Common myeloid progenitor, CD34-positive (primary cell): Measurements from ENCODE around the gene TOM1.

Experiments used
- CTCF ChIA-PET: fragments of 350-600 bp; sonication (Branson Sonifier 250); formaldehyde crosslinking; loops from one replicate; lab custom pipeline; 2021; ENCODE audit warnings: antibody characterized with exemption; lab: Charles Lee
- POLR2A ChIA-PET: fragments of 350-600 bp; sonication (Branson Sonifier 250); formaldehyde crosslinking; loops from one replicate; lab custom pipeline; 2021; ENCODE audit warnings: antibody characterized with exemption; lab: Charles Lee
- DNase-seq, 3 donors: peaks; one replicate each; pipeline versions ENCODE4 v3.0.0 to v3.0.0-alpha.2; 2013
- H3K27ac ChIP-seq, 2 experiments: 1 replicate in 1 of 2; 2 replicates in 1 of 2; pipeline ENCODE4 v1.7.0; 2013; ENCODE audit warnings: inconsistent platforms in 2 of 2, low read length in 2 of 2, mild to moderate bottlenecking in 2 of 2, low read depth in 1 of 2, moderate library complexity in 1 of 2; ENCODE audit not compliant: severe bottlenecking in 2 of 2, insufficient read depth in 1 of 2, poor library complexity in 1 of 2
- H3K27me3 ChIP-seq, 5 experiments: replicated peaks in 2 of 5; 1 replicate in 3 of 5; 2 replicates in 2 of 5; pipeline versions ENCODE4 v1.6.1 to v1.7.0; 2013; ENCODE audit warnings: low read length in 4 of 5, mild to moderate bottlenecking in 2 of 5, moderate library complexity in 2 of 5, inconsistent platforms in 1 of 5; ENCODE audit not compliant: insufficient read depth in 5 of 5, control insufficient read depth in 4 of 5
- H3K36me3 ChIP-seq, 4 experiments: 1 replicate in 2 of 4; 2 replicates in 2 of 4; pipeline versions ENCODE4 v1.6.1 to v1.7.0; 2013; ENCODE audit warnings: low read length in 3 of 4, control low read depth in 1 of 4, mild to moderate bottlenecking in 1 of 4; ENCODE audit not compliant: control insufficient read depth in 4 of 4, insufficient read depth in 4 of 4
- H3K4me1 ChIP-seq, 4 experiments: 1 replicate in 3 of 4; 2 replicates in 1 of 4; pipeline versions ENCODE4 v1.6.1 to v1.7.1; 2013; ENCODE audit warnings: low read length in 3 of 4, mild to moderate bottlenecking in 3 of 4, control low read depth in 1 of 4, inconsistent platforms in 1 of 4, moderate library complexity in 1 of 4; ENCODE audit not compliant: control insufficient read depth in 4 of 4, insufficient read depth in 4 of 4; ENCODE audit errors: control extremely low read depth in 1 of 4
- H3K4me3 ChIP-seq, 7 experiments: 1 replicate in 4 of 7; 2 replicates in 3 of 7; pipeline versions ENCODE4 v1.5.1 to v1.7.0; 2013; ENCODE audit warnings: mild to moderate bottlenecking in 7 of 7, low read length in 6 of 7, moderate library complexity in 6 of 7, inconsistent platforms in 2 of 7, low read depth in 2 of 7, control low read depth in 1 of 7; ENCODE audit not compliant: insufficient read depth in 4 of 7, control insufficient read depth in 1 of 7; ENCODE audit errors: extremely low read depth in 1 of 7
- H3K9me3 ChIP-seq, 5 experiments: 1 replicate in 4 of 5; 2 replicates in 1 of 5; pipeline versions ENCODE4 v1.6.1 to v1.7.1; 2013; ENCODE audit warnings: low read length in 4 of 5, mild to moderate bottlenecking in 2 of 5, inconsistent platforms in 1 of 5, low read depth in 1 of 5, moderate library complexity in 1 of 5; ENCODE audit not compliant: control insufficient read depth in 4 of 5, insufficient read depth in 2 of 5; ENCODE audit errors: control extremely low read depth in 1 of 5
- WGBS: methylation state at CpG from one replicate; pipeline ENCODE4 v1.1.5; 2013; ENCODE audit not compliant: insufficient coverage; 5-methylcytosine and 5-hydroxymethylcytosine counted together

TOM1 gene

DNA sequence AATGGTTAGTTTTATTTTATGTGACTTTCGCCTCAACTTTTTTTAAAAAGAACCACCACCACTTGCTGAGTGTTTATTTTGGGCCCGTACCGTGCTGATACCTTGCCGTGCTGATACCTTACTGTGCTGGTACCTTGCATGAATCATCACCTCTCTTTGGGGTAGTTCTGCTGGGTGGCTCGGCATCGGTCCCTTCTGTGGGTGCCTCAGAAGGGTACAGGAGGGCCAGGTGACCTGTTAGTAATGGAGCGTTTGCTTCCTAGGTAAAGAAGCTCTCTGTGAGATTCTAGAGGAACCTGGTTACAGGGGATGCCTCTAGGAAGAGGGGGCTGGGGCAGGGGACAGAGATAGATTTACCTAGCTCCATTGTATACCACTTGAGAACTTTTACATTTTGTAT lies 17.1 kb downstream of the TOM1 start:
- peaks cover 0 to 22% (median 13%) of the 10 kb centered on the region in 4 experiments for H3K36me3 ChIP-seq
- 100% methylated on average over 4 of the region's 7 CpGs for WGBS
- H3K9me3 ChIP-seq: no peaks in the 10 kb centered on the region
- H3K4me1 ChIP-seq: peaks cover 0 to 10% (median 5%) of the 10 kb centered on the region in 4 experiments
- no peak overlapping the region for H3K4me3 ChIP-seq
- H3K27me3 ChIP-seq: no peaks in the 10 kb centered on the region
- POLR2A ChIA-PET: no interaction called here
- CTCF ChIA-PET: interaction anchor here (1.2 kb wide), 1 partner anchor 22 kb away, joined by 3 read pairs; no protein-coding TSS in a partner anchor
- no peak overlapping the region for H3K27ac ChIP-seq
- DNase-seq: no peak

DNA sequence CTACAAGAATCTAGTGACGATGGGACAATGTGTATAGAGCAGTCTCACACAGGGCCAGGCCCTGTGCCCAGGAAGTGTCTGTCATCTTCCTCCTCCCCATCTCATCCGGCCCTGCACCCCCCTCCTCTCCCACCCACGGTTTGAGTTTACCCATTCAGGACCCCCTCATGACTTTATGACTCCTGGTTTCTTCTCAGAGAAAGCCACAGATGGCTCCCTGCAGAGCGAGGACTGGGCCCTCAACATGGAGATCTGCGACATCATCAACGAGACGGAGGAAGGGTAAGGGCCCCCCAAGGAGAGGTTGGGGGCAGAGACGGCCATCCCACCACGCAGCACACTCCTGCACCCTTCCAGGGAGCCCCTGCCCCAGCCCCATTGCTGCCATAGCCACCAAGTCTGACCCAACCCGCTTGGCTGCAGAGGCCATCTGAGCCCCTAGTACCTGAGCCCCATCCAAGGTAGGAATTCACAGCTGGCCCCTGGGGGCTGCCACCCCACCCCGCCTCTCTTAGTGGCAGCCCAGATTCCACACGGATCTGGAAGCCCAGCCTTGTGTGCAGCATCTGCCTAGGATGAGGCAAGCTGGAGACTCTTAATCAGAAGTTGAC lies 18.1 kb downstream of the TOM1 start:
- CTCF ChIA-PET: interaction anchor here (1.2 kb wide), 1 partner anchor 21 kb away, joined by 3 read pairs; no protein-coding TSS in a partner anchor
- Histone ChIP-seq H3K4me3 (no peak overlapping the region), H3K36me3 (peaks cover 3 to 33% (median 18%) of the 10 kb centered on the region in 4 experiments), H3K4me1 (peaks cover 0 to 7% (median 2%) of the 10 kb centered on the region in 4 experiments), H3K9me3 (no peaks in the 10 kb centered on the region), H3K27ac (no peak overlapping the region), H3K27me3 (no peaks in the 10 kb centered on the region)
- no peak for DNase-seq
- 95% methylated on average over 12 of the region's 12 CpGs for WGBS
- POLR2A ChIA-PET: no interaction called here

DNA sequence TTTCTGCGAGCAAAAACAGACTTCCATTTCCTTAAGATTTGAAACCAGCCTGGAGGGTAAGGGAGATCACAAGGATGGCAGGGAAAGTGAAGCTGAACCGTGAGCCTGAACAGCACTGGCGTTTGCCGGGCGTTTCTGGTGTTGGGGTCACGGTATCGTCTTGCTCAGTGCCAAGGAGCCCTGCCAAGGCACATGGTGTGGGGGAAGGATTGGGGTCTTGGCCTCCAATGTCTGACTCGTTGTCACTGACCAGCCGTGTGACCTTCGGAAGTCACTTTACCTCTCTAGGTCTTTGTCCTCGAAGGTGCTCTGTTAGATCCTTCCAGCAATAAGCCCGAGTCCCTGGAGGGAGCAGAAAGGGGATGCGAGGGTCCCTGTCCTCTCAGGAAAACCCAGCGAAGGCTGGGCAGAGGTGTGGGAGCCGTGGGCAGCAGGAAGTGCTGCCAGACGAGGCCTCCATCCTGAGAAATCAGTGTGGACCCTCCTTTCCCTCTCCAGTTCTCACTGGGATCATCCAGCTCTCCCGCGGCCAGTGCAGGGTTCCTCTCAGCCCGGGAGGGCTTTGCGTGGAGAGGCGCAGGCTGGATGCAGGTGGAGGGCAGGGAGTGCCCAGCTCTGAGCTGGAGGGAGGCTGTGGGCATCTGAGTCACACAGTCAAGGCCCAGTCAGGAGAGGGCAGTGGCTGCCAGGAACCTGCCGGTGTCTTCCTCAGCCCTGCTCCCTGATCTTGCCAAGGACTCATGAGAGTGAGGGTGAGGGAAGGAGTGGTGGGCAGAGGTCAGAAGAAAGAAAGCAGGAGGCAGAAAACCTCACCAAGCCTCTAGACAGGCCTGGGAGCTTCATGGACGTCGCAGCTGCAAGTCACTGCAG lies 18.9 kb downstream of the TOM1 start:
- Histone ChIP-seq H3K27me3 (no peaks in the 10 kb centered on the region), H3K27ac (no peak overlapping the region), H3K4me1 (peaks cover 0 to 1% (median under 1%) of the 10 kb centered on the region in 4 experiments), H3K36me3 (peaks cover 3 to 41% (median 24%) of the 10 kb centered on the region in 4 experiments), H3K9me3 (no peaks in the 10 kb centered on the region), H3K4me3 (no peak overlapping the region)
- 95% methylated on average over 16 of the region's 24 CpGs for WGBS
- DNase-seq: no peak
- CTCF ChIA-PET: no interaction called here
- POLR2A ChIA-PET: no interaction called here

DNA sequence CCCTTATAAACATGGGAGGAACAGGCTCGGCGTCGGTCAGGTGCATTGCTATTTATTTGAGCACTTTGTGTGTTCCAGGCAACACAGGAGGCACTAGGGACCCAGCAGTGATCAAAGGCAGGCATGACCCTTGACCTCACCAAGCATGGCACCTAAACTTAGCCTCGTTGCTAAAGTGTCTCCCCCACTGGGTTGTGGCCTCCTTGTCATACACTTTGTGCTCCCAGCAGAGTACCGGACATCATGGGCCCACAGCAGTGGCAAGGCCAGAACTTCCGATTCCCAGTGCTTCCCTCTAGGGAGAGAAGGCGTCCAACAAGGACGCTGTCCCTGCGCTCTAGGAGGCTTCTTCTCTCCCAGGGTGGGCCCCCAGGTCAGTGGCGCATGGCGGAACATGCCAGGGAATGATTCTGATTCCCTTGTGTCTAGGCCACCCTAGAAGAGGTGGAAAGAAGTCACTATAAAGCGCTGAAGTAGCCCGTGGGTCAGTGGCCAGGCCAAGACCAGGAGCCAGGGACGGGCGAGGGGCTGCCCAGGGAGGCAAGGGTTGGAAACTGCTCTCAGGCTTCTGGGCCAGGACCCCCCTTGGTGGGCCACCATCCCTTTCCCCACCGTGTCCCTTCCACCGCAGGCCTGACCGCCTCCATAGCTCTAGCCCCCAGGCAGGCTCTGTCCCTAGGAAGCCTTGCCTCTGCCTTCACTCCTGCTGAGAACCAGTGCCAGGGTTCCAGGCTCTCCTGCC lies 19.7 kb downstream of the TOM1 start:
- Histone ChIP-seq H3K27ac (no peak overlapping the region), H3K27me3 (no peaks in the 10 kb centered on the region), H3K4me1 (no peaks in the 10 kb centered on the region), H3K36me3 (peaks cover 3 to 46% (median 29%) of the 10 kb centered on the region in 4 experiments), H3K4me3 (no peak overlapping the region), H3K9me3 (no peaks in the 10 kb centered on the region)
- WGBS: 94% methylated on average over 17 of the region's 18 CpGs
- ChIA-PET CTCF (interaction anchor here (0.6 to 0.8 kb wide), 2 partner anchors 9 to 774 kb away, joined by 4 to 5 read pairs; no protein-coding TSS in a partner anchor), POLR2A (no interaction called here)
- DNase-seq: no peak

DNA sequence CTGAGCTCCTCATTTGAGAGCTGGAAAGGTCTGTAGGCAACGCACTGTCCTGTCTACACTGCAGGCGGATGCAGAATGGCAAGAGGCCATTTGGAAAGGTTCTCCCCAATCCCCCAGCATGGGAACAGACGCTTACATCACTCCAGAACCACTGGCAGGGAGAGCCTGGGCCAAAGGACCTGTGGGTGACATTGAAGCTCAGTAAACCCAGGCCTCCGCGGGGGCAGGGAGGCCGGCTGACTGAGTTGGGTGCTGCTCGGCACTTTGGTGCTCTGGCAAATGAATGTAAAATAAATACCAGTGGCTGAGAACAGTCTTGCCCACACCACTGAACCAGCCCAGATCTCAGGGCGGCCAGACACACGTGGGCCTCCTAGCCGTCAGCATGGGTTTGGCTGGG lies 22.4 kb downstream of the TOM1 start:
- CTCF ChIA-PET: no interaction called here
- Histone ChIP-seq H3K27me3 (no peaks in the 10 kb centered on the region), H3K4me1 (no peaks in the 10 kb centered on the region), H3K4me3 (no peak overlapping the region), H3K9me3 (no peaks in the 10 kb centered on the region), H3K27ac (no peak overlapping the region), H3K36me3 (peaks cover 3 to 64% (median 42%) of the 10 kb centered on the region in 4 experiments)
- DNase-seq: no peak
- 100% methylated on average over 5 of the region's 10 CpGs for WGBS
- POLR2A ChIA-PET: no interaction called here

DNA sequence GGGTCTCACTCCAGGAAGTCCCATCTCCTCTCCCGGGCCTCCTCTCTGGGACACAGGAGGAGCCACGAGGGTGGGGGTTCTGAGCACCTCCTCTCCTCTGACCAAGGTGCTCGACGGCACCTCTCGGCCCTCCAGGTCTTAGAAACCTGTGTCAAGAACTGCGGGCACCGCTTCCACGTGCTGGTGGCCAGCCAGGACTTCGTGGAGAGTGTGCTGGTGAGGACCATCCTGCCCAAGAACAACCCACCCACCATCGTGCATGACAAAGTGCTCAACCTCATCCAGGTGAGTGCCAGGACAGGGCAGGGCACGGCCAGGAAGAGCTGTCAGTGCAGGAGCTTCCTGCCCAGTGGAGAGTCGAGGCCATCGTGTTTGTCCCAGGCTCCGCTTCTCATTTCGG lies 23.2 kb downstream of the TOM1 start:
- Histone ChIP-seq H3K36me3 (peaks cover 5 to 66% (median 44%) of the 10 kb centered on the region in 4 experiments), H3K4me1 (peaks cover 0 to under 1% (median 0%) of the 10 kb centered on the region in 4 experiments), H3K27ac (no peak overlapping the region), H3K27me3 (no peaks in the 10 kb centered on the region), H3K4me3 (no peak overlapping the region), H3K9me3 (no peaks in the 10 kb centered on the region)
- WGBS: 95% methylated on average over 12 of the region's 15 CpGs
- ChIA-PET POLR2A (no interaction called here), CTCF (no interaction called here)
- DNase-seq: no peak
